NCI-H187 (cell line): Measurements from ENCODE around the gene TSPAN5.
"Not testable (repeated sequence)": the region's sequence is repeated elsewhere in the genome, so short reads cannot be mapped to it uniquely, and the experiment has no call there.

ENCODE experiments used
- DNase-seq, 2 experiments: peaks; one replicate each; lab custom pipeline; 2025; lab: John Stamatoyannopoulos, UW

TSPAN5 gene

GRCh38 chr4:98658287-98659105, at the start of gene TSPAN5:
TSPAN5 (minus strand) TSS chr4:98658611.
- peak; percentile 13 to 51 for DNase-seq

- DNase-seq = no peak
Observed at GRCh38 chr4:98706935-98707334, 48.5 kb upstream of the TSPAN5 start.

- no peak for DNase-seq
Observed at GRCh38 chr4:98706200-98706813, 47.9 kb upstream of the TSPAN5 start.

- DNase-seq = not testable (repeated sequence)
Observed at GRCh38 chr4:98705586-98705985, 47.2 kb upstream of the TSPAN5 start.

GRCh38 chr4:98700656-98701055, 42.2 kb upstream of the TSPAN5 start:
- DNase-seq = no peak

GRCh38 chr4:98694076-98694475, 35.7 kb upstream of the TSPAN5 start:
- DNase-seq = no peak

- DNase-seq = no peak
Observed at GRCh38 chr4:98692411-98692810, 34.0 kb upstream of the TSPAN5 start.

GRCh38 chr4:98691588-98691987, 33.2 kb upstream of the TSPAN5 start:
- DNase-seq = no peak

GRCh38 chr4:98689507-98690174, 31.2 kb upstream of the TSPAN5 start:
- no peak for DNase-seq

- DNase-seq = no peak
Observed at GRCh38 chr4:98688411-98689290, 30.2 kb upstream of the TSPAN5 start.

- DNase-seq = no peak
Observed at GRCh38 chr4:98687876-98688275, 29.5 kb upstream of the TSPAN5 start.

- DNase-seq = no peak
Observed at GRCh38 chr4:98686847-98687246, 28.4 kb upstream of the TSPAN5 start.

- DNase-seq = no peak
Observed at GRCh38 chr4:98686043-98686707, 27.8 kb upstream of the TSPAN5 start.

GRCh38 chr4:98685225-98686042, 27.0 kb upstream of the TSPAN5 start:
- no peak for DNase-seq

- DNase-seq = no peak
Observed at GRCh38 chr4:98682719-98683118, 24.3 kb upstream of the TSPAN5 start.

GRCh38 chr4:98680806-98681205, 22.4 kb upstream of the TSPAN5 start:
- no peak for DNase-seq

- DNase-seq = no peak
Observed at GRCh38 chr4:98679738-98680137, 21.3 kb upstream of the TSPAN5 start.

- no peak for DNase-seq
Observed at GRCh38 chr4:98677799-98678198, 19.4 kb upstream of the TSPAN5 start.

- DNase-seq = no peak
Observed at GRCh38 chr4:98674404-98675173, 16.2 kb upstream of the TSPAN5 start.

GRCh38 chr4:98673978-98674377, 15.6 kb upstream of the TSPAN5 start:
- no peak for DNase-seq
